ENCODE results near the gene SLC30A1. TPM values are rescaled to one million over a fixed set of nuclear protein-coding genes. Genes with fewer than 3 reads are reported as not detected.

SLC30A1 gene
- total RNA-seq, 4 donors from 2014 or later, result 8.3 to 12.4 (median 10.3) TPM

GRCh38 chr1:211537253-211537652 lies 41.7 kb downstream of the SLC30A1 start:
- peaks cover 0 to 12% (median 0%) of the 10 kb centered on the region in 3 donors for H3K4me1 ChIP-seq
- H3K27ac ChIP-seq, result no peak overlapping the region
- TF ChIP-seq CTCF (IDR thresholded peaks at IDR 0.05) (no peak), POLR2A (IDR thresholded peaks at IDR 0.05) (no peak)
- intact Hi-C loops (cut with DNase I), result no loop called here
- H3K4me3 ChIP-seq, result no peak overlapping the region
- no peaks in the 10 kb centered on the region for H3K27me3 ChIP-seq
- H3K36me3 ChIP-seq, result no peaks in the 10 kb centered on the region
- WGBS, 2 donors, result 85% methylated on average over 4 of the region's 4 CpGs
- H3K9me3 ChIP-seq, result no peaks in the 10 kb centered on the region
- DNase-seq, result no peak

- Histone ChIP-seq H3K27me3 (no peaks in the 10 kb centered on the region), H3K4me3 (no peak overlapping the region), H3K27ac (no peak overlapping the region), H3K4me1 (peaks cover 0 to 6% (median 0%) of the 10 kb centered on the region in 3 donors), H3K36me3 (no peaks in the 10 kb centered on the region), H3K9me3 (no peaks in the 10 kb centered on the region)
- TF ChIP-seq CTCF (IDR thresholded peaks at IDR 0.05) (no peak), POLR2A (IDR thresholded peaks at IDR 0.05) (no peak)
- intact Hi-C loops (cut with DNase I), result no loop called here
- DNase-seq, result no peak
- 62 to 63% methylated on average over 2 to 5 of the region's 8 CpGs for WGBS, 2 donors
Measured at GRCh38 chr1:211536606-211537005, 42.4 kb downstream of the SLC30A1 start.

DNA sequence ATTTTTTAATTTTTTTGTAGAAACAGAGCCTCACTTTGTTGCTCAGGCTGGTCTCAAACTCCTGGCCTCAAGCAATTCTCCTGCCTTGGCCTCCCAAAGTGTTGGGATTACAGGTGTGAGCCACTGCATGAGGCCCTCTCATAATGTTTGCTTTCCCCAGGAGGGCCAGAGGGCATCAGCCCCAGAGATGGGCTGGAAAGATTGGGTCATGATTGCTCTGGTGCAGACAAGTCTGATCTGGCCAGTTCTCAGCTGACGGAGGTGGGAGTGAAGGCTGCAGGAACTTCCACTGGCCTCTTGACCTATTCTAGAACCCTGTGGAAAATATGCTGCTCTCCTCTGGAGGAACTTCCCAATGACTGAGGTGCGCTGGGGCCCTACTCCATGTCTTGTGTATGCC lies 43.6 kb downstream of the SLC30A1 start:
- H3K4me3 ChIP-seq, result no peak overlapping the region
- no peaks in the 10 kb centered on the region for H3K27me3 ChIP-seq
- no peak for DNase-seq
- TF ChIP-seq CTCF (IDR thresholded peaks at IDR 0.05), result no peak
- 85 to 100% methylated on average over 1 to 2 of the region's 2 CpGs for WGBS, 2 donors
- H3K27ac ChIP-seq, result no peak overlapping the region
- intact Hi-C loops (cut with DNase I), result no loop called here
- H3K36me3 ChIP-seq, result no peaks in the 10 kb centered on the region
- H3K4me1 ChIP-seq, result peaks cover 0 to 2% (median 0%) of the 10 kb centered on the region in 3 donors
- no peaks in the 10 kb centered on the region for H3K9me3 ChIP-seq

DNA sequence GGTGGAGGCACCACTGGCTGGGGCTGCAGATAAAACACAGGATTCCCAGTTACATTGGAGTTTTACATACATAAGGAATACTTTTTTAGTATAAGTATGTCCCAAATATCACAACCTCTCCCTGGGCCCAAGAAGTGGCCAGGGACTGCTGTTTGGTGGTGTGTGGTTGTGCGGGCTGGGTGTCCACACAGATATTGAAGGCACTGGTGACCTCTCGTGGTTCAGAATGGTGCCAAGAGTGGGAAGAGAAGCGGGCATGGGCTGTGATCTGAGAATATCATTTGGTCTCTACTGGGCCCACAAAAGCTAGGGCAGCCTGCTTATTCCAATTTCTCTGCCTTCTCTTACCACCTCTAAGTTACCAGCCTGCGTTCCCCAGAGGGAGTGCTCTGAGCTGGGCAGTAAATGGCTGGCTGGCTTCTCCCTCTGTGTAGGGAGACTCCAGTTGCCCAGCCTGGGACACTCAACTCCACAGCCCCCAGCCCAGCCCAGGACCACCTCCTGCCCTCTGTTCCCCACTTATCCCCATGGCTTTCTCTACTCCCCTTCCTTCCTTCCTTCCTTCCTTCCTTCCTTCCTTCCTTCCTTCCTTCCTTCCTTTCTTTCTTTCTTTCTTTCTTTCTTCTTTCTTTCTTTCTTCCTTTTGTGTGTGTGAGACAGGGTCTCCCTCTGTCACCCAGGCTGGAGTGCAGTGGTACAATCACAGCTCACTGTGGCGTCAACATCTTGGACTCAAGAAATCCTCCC lies 44.2 kb downstream of the SLC30A1 start:
- H3K4me3 ChIP-seq, result no peak overlapping the region
- DNase-seq, result no peak

More for the DNA sequence above, 44.2 kb downstream of the SLC30A1 start:
- Histone ChIP-seq H3K4me1 (peaks cover 0 to 8% (median 2%) of the 10 kb centered on the region in 3 donors), H3K27ac (no peak overlapping the region), H3K36me3 (no peaks in the 10 kb centered on the region), H3K9me3 (no peaks in the 10 kb centered on the region), H3K27me3 (no peaks in the 10 kb centered on the region)
- intact Hi-C loops (cut with DNase I), result no loop called here
- no peak for TF ChIP-seq POLR2A (IDR thresholded peaks at IDR 0.05)
- TF ChIP-seq CTCF (IDR thresholded peaks at IDR 0.05), result no peak
- WGBS, 2 donors, result 91 to 93% methylated on average over 5 of the region's 5 CpGs

Measured in esophagus squamous epithelium (tissue), 5 donors.